GM12873 (cell line): ENCODE measurements around the gene VTI1A.

Experiments used
- TF ChIP-seq, protein P1 (sequence below): IDR thresholded peaks from 2 replicates; pipeline ENCODE4 v1.5.1; 2012; ENCODE audit warnings: low read depth, mild to moderate bottlenecking, moderate library complexity, low read length, control low read depth; ENCODE audit not compliant: insufficient read depth; ENCODE audit errors: missing control alignments

Gene VTI1A

DNA sequence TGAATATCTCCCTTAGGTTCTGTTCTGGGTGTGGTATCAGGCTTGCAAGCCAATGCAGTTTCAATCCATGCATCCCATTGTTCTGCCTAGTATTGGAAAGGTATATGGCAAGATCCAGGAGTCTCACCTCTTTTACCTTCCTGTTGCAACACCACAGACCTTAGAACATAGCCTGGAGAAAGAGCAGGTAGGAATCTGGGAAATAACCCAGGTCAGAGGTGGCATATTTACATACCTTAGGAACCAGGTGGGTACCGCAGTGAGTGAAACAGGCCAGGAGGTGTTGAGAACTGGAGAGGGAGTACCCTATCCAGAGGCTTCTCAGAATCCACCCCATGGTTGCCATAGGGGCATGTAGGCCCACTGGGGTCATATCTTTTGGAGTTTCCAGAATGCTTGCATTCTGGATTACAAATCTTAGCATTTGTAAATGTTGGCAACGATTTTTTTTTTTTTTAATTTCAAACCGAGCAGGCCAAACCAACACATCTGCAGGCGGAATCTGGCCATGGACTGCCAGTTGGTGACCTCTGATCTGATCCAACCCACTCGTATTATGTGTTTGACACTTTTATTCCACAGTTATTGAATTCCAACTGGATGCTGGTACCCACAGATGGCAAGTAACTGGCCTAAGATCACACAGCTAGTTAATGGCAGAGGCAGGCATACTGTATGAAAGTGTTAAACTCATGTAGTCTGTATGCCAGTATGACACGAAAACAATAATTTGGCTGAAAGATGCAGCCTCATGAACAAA, 322.8 kb downstream of the VTI1A start:
- TF ChIP-seq, protein P1, sequence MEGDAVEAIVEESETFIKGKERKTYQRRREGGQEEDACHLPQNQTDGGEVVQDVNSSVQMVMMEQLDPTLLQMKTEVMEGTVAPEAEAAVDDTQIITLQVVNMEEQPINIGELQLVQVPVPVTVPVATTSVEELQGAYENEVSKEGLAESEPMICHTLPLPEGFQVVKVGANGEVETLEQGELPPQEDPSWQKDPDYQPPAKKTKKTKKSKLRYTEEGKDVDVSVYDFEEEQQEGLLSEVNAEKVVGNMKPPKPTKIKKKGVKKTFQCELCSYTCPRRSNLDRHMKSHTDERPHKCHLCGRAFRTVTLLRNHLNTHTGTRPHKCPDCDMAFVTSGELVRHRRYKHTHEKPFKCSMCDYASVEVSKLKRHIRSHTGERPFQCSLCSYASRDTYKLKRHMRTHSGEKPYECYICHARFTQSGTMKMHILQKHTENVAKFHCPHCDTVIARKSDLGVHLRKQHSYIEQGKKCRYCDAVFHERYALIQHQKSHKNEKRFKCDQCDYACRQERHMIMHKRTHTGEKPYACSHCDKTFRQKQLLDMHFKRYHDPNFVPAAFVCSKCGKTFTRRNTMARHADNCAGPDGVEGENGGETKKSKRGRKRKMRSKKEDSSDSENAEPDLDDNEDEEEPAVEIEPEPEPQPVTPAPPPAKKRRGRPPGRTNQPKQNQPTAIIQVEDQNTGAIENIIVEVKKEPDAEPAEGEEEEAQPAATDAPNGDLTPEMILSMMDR: no peak

DNA sequence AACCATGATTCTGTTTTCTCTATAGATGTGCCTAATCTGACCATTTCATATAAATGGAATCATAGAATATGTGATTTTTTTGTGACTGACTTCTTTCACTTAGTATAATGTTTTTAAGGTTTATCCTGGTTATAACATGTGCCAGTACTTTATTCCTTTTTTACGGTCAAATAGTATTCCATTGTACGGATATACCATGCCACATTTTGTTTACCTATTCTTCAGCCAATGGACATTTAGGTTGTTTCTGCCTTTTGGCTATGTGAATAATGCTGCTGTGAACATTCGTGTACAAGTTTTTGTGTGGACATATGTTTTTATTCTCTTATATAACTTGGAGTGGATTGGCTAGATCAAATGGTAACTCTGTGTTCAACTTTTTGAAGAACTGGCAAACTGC, 324.7 kb downstream of the VTI1A start:
- TF ChIP-seq, protein P1: no peak

DNA sequence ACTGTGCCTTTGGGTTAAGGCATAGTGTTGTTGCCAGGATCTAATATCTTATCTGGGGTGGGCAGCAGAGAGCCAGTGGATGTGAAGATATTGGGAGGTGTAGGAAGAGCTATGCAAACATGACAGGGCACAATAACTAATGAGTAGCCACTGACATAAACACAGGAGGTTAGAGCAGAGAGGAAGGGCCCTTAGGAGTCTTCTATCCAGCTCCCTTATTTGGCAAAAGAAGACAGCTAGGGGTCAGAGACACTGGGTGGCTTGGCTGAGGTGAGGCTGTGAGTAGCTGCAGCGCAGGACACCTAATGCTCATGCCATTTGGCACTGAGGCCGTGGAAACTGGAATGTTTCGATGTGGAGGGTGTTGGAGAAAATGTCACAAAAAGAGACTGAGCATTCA, 326.8 kb downstream of the VTI1A start:
- TF ChIP-seq, protein P1: no peak

DNA sequence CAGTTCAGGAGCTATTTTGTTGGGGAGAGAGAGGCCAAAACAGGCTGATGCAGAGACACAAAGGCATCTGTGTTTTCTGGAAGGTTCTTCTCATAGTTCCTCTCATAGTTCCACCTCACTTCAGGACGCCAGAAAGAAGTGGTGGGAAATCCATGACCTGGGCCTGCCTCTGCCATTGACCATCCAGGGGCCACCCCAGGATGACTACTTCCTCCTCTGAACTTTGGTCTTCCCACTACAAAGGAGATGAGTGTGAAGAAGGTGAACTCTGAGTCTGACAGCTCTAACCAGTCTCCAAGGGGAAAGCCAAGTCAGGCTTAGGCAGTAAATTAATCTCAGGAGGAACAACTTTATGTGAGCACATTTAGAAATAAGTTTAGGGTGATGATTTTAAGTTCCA, 327.2 kb downstream of the VTI1A start:
- TF ChIP-seq, protein P1: no peak

DNA sequence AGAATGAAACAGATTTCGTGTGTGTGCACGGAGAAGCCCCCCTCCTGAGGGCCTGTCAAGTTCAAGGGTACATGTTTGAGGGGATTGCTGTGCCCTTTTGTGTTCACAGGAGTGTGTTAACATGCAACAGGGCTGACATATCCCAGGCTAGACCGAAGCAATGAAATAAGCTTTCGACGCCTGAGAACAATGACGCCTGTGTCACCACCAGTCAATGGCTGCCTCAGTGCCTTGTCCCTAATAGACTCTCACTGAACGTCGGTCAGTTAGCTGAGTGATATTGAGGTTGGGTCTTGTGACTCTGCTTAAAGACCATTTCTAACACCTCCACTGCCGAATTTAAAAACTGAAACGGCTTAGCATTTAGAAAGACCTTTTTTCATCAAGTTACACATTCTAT, 327.8 kb downstream of the VTI1A start:
- TF ChIP-seq, protein P1: no peak

DNA sequence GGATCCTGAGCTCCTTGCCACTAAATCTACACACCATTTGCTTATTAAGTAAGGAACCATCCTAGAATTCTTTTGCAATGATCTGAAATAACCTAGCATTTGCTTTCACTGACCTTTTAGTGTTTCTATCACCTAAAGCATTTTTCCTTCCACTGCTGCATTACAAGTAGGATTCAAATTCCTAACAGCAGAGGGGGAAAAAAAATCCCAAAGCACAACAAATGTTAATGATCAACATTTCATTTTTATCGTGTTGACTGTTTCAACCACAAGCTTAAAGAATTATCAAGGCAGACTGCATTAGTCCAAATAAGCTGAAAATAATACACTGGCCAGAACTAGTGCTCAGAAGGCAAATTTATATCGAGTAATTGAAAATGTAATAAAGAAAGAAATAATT, 328.4 kb downstream of the VTI1A start:
- TF ChIP-seq, protein P1: no peak

DNA sequence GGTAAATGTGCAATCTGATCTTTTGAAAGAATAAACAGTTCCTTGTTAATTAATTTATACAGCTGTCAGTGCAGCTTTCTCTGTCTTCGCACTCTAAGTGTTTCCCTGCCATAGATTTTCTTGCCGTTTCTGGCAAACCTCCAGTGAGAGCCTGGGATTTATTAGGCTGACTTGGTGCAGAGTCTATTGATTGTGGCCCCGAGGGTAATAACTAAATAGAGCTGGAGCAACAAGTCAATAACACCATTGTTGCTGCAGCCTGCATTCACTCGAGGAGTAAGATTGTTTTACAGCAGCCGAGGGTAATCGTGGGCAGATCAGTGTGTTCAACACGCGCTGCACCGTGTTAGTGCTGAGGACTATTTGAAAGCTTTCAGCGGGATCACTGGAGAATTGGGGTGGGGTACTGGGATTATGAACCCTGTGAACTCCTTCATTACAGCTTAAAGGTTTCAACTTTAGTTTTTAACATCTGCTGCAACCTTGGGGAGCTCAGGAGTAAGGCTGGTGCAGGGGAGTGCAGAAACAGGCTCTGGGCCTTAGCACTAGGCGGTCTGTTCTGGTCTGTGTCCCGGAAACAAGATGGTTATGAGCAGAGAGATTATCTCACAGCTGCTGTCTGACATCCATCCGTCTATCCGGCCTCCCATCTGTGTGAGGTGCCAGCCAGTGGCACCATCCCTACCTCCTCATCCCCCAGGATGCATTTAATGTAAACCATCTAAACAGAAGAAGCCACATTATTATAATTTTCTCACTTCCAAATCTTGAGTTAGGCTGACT, 329.1 kb downstream of the VTI1A start:
- TF ChIP-seq, protein P1: no peak
